Activated T-cell treated with anti-CD3 and anti-CD28 coated beads, Interleukin-2, amount 50 U/mL, for 4 hours (primary cell): Measurements from ENCODE around the gene SIGLEC14. TPM values are rescaled to one million over a fixed set of nuclear protein-coding genes. Genes with fewer than 3 reads are reported as not detected.
"Not testable (repeated sequence)": the region's sequence is repeated elsewhere in the genome, so short reads cannot be mapped to it uniquely, and the experiment has no call there.

Experiments
- ATAC-seq, 2 donors: fragments of 200-7000 bp; cut with Tn5 transposase; one replicate each; pipeline ENCODE4 v1.10.0; 2021
- DNase-seq: peaks from one replicate; pipeline ENCODE4 v3.0.0-alpha.2; 2020
- H3K27me3 Mint-ChIP-seq: one replicate; pipeline ENCODE4 v1.8.0; 2021; ENCODE audit warnings: low read depth, mixed read lengths
- H3K36me3 Mint-ChIP-seq: one replicate; pipeline ENCODE4 v1.8.0; 2022; ENCODE audit warnings: mixed read lengths; ENCODE audit not compliant: insufficient read depth
- H3K4me1 Mint-ChIP-seq: one replicate; pipeline ENCODE4 v1.8.0; 2021; ENCODE audit warnings: low read depth, mixed read lengths
- H3K4me3 Mint-ChIP-seq: one replicate; pipeline ENCODE4 v1.8.0; 2021; ENCODE audit warnings: mild to moderate bottlenecking, moderate library complexity, mixed read lengths
- H3K9me3 Mint-ChIP-seq: one replicate; pipeline ENCODE4 v1.8.0; 2021; ENCODE audit warnings: mixed read lengths
- total RNA-seq, 3 donors: library from RNA; stranded (reverse); gene quantifications; one replicate each; pipeline ENCODE4 v1.2.1, GENCODE V29; 2021

The SIGLEC14 gene
- total RNA-seq, result not detected

GRCh38 chr19:51646730-51647129 is at the start of gene SIGLEC14:
SIGLEC14 (minus strand) TSS chr19:51646825; CDS start chr19:51646759, 66 bp downstream.
- not testable (repeated sequence) for H3K4me3 Mint-ChIP-seq, ATAC-seq, H3K4me1 Mint-ChIP-seq, H3K9me3 Mint-ChIP-seq, H3K36me3 Mint-ChIP-seq, DNase-seq
- peaks cover 19% of the 10 kb centered on the region for H3K27me3 Mint-ChIP-seq

GRCh38 chr19:51695702-51696315 is 49.2 kb upstream of the SIGLEC14 start:
- no peak for DNase-seq
- Mint-ChIP-seq H3K4me3 (no peak overlapping the region), H3K9me3 (peaks cover 4% of the 10 kb centered on the region), H3K4me1 (peaks cover 4% of the 10 kb centered on the region), H3K27me3 (no peaks in the 10 kb centered on the region), H3K36me3 (peaks cover 3% of the 10 kb centered on the region)
- no peak for ATAC-seq

- no peak for DNase-seq
- Mint-ChIP-seq H3K9me3 (no peaks in the 10 kb centered on the region), H3K4me1 (peaks cover 6% of the 10 kb centered on the region), H3K4me3 (no peak overlapping the region), H3K36me3 (peaks cover 3% of the 10 kb centered on the region), H3K27me3 (no peaks in the 10 kb centered on the region)
- no peak for ATAC-seq
Observed at GRCh38 chr19:51695088-51695487, 48.5 kb upstream of the SIGLEC14 start.

GRCh38 chr19:51694318-51695085 is 47.9 kb upstream of the SIGLEC14 start:
- Mint-ChIP-seq H3K9me3 (no peaks in the 10 kb centered on the region), H3K4me3 (no peak overlapping the region), H3K36me3 (peaks cover 3% of the 10 kb centered on the region), H3K27me3 (no peaks in the 10 kb centered on the region), H3K4me1 (peaks cover 8% of the 10 kb centered on the region)
- ATAC-seq (no peak), DNase-seq (no peak)

- DNase-seq, result no peak
- ATAC-seq, result no peak
- Mint-ChIP-seq H3K4me3 (no peak overlapping the region), H3K27me3 (no peaks in the 10 kb centered on the region), H3K4me1 (peaks cover 8% of the 10 kb centered on the region), H3K36me3 (peaks cover 3% of the 10 kb centered on the region), H3K9me3 (no peaks in the 10 kb centered on the region)
Observed at GRCh38 chr19:51693819-51694218, 47.2 kb upstream of the SIGLEC14 start.

- Mint-ChIP-seq H3K27me3 (peaks cover 2% of the 10 kb centered on the region), H3K9me3 (no peaks in the 10 kb centered on the region), H3K4me1 (peaks cover 11% of the 10 kb centered on the region), H3K36me3 (peaks cover 3% of the 10 kb centered on the region), H3K4me3 (no peak within 1 kb of the TSS)
- no peak for DNase-seq
- ATAC-seq, result no peak
Observed at GRCh38 chr19:51693260-51693659, 46.6 kb upstream of the SIGLEC14 start, which contains the start of gene SPACA6. SPACA6 (plus strand) TSS chr19:51693330; CDS start chr19:51693527, 197 bp downstream.

- Mint-ChIP-seq H3K9me3 (no peaks in the 10 kb centered on the region), H3K27me3 (peaks cover 5% of the 10 kb centered on the region), H3K4me1 (peaks cover 13% of the 10 kb centered on the region), H3K36me3 (peaks cover 1% of the 10 kb centered on the region), H3K4me3 (no peak overlapping the region)
- DNase-seq (no peak), ATAC-seq (no peak)
Observed at GRCh38 chr19:51692468-51692867, 45.8 kb upstream of the SIGLEC14 start.

- no peaks in the 10 kb centered on the region for H3K9me3 Mint-ChIP-seq
- peaks cover 5% of the 10 kb centered on the region for H3K27me3 Mint-ChIP-seq
- no peak overlapping the region for H3K4me3 Mint-ChIP-seq
- DNase-seq (no peak), ATAC-seq (no peak)
- H3K4me1 Mint-ChIP-seq, result peaks cover 13% of the 10 kb centered on the region
- no peaks in the 10 kb centered on the region for H3K36me3 Mint-ChIP-seq
Observed at GRCh38 chr19:51691584-51692428, 45.2 kb upstream of the SIGLEC14 start.

GRCh38 chr19:51691074-51691583 is 44.5 kb upstream of the SIGLEC14 start:
- ATAC-seq, result no peak
- peaks cover 5% of the 10 kb centered on the region for H3K27me3 Mint-ChIP-seq
- H3K4me3 Mint-ChIP-seq, result peak overlapping the region; percentile 64
- no peaks in the 10 kb centered on the region for H3K36me3 Mint-ChIP-seq
- DNase-seq, result no peak
- H3K9me3 Mint-ChIP-seq, result peaks cover 1% of the 10 kb centered on the region
- H3K4me1 Mint-ChIP-seq, result peaks cover 13% of the 10 kb centered on the region

GRCh38 chr19:51690454-51691073 is 43.9 kb upstream of the SIGLEC14 start:
- peaks cover 5% of the 10 kb centered on the region for H3K27me3 Mint-ChIP-seq
- H3K36me3 Mint-ChIP-seq, result no peaks in the 10 kb centered on the region
- peak overlapping the region; percentile 84 for H3K4me3 Mint-ChIP-seq
- ATAC-seq (peak; percentile 77 to 80), DNase-seq (peak; percentile 57)
- peaks cover 6% of the 10 kb centered on the region for H3K9me3 Mint-ChIP-seq
- peaks cover 13% of the 10 kb centered on the region for H3K4me1 Mint-ChIP-seq

GRCh38 chr19:51689751-51690453 is 43.3 kb upstream of the SIGLEC14 start:
- peaks cover 5% of the 10 kb centered on the region for H3K27me3 Mint-ChIP-seq
- ATAC-seq, result no peak
- H3K4me1 Mint-ChIP-seq, result peaks cover 13% of the 10 kb centered on the region
- peaks cover 9% of the 10 kb centered on the region for H3K9me3 Mint-ChIP-seq
- H3K36me3 Mint-ChIP-seq, result no peaks in the 10 kb centered on the region
- no peak for DNase-seq
- peak overlapping the region; percentile 84 for H3K4me3 Mint-ChIP-seq

- Mint-ChIP-seq H3K27me3 (peaks cover 5% of the 10 kb centered on the region), H3K4me3 (peak overlapping the region; percentile 82), H3K9me3 (peaks cover 16% of the 10 kb centered on the region), H3K36me3 (no peaks in the 10 kb centered on the region), H3K4me1 (peaks cover 13% of the 10 kb centered on the region)
- DNase-seq (no peak), ATAC-seq (peak; percentile 24 to 30)
Observed at GRCh38 chr19:51688671-51689571, 42.3 kb upstream of the SIGLEC14 start.
